ENCODE data around the gene GBF1.

Gene GBF1

DNA sequence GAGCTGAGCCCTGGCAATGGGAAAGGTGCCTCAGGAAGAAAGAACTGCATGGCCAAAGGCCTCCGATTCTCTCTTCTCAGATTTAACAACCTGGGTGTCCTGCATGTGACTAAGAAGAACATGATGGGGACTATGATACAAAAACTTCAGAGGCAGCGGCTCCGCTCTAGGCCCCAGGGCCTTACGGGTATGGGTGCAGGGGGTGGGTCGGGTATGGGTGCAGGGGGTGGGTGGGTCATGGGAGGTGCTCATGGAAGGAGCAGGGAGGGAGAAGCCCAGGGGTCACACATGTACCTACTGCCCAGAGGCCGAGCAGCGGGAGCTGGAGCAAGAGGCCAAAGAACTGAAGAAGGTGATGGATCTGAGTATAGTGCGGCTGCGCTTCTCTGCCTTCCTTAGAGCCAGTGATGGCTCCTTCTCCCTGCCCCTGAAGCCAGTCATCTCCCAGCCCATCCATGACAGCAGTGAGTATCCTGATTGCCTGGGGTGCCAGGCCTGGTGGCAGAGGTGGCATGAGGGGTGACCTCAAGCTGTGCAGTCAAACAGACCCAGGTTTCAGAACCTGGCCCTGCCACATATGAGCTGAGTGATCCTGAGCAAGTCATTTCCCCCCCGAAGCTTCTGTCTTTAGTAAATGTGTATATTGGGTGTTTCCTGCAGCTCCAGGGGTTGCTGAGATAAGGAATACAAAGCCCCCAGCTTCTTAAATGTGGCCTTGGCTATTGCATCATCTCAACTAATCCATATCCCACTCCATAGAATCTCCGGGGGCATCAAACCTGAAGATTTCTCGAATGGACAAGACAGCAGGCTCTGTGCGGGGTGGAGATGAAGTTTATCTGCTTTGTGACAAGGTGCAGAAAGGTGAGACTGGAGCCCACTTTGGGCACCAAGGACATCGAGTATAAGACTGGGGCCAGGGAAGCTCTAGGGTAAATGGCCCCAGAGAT lies 152.2 kb downstream of the GBF1 start:
- DNase-seq (ENCODE audit: low read depth): no peak

DNA sequence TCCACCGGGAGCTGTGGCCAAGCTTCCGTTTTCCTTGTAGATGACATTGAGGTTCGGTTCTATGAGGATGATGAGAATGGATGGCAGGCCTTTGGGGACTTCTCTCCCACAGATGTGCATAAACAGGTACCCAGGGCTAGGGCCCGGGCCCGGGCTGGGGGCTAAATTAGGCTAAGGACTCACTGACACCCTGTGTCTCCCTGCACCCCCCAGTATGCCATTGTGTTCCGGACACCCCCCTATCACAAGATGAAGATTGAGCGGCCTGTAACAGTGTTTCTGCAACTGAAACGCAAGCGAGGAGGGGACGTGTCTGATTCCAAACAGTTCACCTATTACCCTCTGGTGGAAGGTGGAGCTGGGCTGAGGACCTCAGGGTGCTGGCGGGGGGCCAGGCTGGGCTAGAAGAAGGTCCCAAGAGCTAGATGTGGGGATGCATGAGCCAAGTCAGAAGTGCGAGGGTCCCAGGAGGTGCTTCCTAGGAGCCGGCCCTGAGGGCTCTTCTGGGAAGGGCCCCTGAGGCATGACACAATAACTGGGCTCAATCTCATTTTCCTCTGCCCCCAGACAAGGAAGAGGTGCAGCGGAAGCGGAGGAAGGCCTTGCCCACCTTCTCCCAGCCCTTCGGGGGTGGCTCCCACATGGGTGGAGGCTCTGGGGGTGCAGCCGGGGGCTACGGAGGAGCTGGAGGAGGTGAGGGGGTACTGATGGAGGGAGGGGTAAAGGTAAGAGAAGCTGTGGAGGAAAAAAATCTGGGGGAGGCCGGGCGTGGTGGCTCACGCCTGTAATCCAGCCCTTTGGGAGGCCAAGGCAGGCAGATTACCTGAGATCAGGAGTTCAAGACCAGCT lies 153.1 kb downstream of the GBF1 start:
- no peak for DNase-seq (ENCODE audit: low read depth)

DNA sequence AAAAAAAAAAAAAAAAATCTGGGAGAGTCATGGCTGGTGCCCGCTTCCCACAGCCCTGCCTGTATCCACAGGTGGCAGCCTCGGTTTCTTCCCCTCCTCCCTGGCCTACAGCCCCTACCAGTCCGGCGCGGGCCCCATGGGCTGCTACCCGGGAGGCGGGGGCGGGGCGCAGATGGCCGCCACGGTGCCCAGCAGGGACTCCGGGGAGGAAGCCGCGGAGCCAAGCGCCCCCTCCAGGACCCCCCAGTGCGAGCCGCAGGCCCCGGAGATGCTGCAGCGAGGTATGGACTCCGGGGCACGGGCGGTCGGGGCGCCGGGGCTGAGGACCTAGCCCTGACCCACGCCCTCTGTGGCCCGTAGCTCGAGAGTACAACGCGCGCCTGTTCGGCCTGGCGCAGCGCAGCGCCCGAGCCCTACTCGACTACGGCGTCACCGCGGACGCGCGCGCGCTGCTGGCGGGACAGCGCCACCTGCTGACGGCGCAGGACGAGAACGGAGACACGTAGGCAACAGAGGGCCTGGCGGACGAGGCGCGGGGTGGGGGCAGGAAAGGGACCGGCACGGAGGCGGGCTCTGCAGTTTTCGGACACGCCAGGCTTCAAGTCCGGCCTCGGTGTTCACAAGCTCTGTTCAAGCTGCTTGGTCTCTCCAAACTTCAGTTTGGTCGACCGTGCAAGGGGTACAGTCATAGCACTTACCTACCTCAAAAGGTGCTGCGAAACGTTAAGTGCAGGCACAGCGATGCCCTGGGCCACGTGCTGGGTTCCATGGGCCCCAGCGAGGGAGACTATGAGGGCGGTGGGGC lies 154.1 kb downstream of the GBF1 start:
- peak; percentile 78 for DNase-seq (ENCODE audit: low read depth)

DNA sequence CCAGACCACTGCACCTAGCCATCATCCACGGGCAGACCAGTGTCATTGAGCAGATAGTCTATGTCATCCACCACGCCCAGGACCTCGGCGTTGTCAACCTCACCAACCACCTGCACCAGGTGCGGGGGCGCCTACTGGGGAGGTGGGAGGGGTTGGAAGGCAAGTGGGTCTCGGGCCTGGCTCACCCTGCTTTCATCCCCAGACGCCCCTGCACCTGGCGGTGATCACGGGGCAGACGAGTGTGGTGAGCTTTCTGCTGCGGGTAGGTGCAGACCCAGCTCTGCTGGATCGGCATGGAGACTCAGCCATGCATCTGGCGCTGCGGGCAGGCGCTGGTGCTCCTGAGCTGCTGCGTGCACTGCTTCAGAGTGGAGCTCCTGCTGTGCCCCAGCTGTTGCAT lies 154.7 kb downstream of the GBF1 start:
- DNase-seq (ENCODE audit: low read depth): no peak

DNA sequence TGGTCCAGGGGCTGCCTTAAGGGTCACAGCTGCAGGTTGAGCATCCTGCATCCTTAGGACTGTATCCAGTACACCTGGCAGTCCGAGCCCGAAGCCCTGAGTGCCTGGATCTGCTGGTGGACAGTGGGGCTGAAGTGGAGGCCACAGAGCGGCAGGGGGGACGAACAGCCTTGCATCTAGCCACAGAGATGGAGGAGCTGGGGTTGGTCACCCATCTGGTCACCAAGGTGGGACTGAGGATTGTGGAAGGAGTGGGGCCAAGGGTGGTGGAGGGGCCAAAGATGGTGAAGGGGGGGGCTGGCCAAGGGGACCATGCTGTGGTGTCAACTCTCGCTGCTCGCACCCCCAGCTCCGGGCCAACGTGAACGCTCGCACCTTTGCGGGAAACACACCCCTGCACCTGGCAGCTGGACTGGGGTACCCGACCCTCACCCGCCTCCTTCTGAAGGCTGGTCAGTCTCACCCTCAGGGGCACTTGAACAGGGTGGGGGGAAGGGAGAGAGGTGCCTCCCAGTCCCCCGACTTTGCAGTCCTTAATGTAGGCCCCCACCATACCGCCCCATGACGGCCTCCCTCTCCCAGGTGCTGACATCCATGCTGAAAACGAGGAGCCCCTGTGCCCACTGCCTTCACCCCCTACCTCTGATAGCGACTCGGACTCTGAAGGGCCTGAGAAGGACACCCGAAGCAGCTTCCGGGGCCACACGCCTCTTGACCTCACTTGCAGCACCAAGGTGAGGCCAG lies 155.4 kb downstream of the GBF1 start:
- DNase-seq (ENCODE audit: low read depth): no peak

DNA sequence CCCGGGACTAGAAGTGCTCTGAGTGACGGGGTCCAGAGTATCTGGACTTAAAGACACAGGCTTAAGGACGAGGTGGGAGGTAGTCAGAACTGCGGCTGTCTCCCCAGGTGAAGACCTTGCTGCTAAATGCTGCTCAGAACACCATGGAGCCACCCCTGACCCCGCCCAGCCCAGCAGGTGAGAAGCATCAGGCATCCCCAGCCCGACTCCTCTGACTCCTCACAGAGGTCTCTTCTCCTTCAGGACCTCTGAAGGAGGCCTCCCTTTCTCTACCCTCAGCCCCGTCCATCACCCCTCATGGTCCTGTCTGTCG lies 156.0 kb downstream of the GBF1 start:
- DNase-seq (ENCODE audit: low read depth): no peak

DNA sequence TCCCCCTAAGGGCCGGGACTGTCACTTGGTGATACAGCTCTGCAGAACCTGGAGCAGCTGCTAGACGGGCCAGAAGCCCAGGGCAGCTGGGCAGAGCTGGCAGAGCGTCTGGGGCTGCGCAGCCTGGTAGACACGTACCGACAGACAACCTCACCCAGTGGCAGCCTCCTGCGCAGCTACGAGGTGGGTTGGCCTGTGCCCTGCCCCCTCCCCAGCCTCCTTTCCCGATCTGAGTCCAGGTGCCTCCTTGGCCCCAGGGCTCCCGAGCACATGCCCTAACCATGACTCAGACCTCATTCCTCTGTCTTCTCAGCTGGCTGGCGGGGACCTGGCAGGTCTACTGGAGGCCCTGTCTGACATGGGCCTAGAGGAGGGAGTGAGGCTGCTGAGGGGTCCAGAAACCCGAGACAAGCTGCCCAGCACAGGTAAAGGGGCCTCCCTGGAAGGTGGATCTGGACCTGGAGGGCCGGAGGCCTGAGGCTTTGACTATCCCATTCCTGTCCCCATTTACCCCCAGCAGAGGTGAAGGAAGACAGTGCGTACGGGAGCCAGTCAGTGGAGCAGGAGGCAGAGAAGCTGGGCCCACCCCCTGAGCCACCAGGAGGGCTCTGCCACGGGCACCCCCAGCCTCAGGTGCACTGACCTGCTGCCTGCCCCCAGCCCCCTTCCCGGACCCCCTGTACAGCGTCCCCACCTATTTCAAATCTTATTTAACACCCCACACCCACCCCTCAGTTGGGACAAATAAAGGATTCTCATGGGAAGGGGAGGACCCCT lies 156.6 kb downstream of the GBF1 start:
- DNase-seq (ENCODE audit: low read depth): no peak

DNA sequence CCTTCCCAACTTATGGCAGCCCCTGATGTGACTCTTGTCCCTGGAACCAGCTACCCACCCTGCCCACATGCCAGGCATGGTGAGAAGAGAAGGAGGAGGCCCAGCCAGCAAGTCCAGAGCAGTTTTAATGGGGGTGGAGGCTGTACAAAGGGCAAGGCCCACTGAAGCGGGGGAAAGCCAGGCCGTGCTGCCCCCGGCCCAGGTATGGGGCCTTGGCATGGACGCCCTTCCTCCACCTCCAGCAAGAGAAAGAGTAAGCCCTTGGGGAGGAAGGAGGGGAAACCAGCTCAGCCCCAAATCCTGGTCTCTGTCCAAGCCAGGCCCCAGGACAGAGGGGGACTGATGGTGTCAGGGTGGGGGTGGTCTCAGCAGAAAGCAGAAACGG lies 157.2 kb downstream of the GBF1 start:
- no peak for DNase-seq (ENCODE audit: low read depth)

DNA sequence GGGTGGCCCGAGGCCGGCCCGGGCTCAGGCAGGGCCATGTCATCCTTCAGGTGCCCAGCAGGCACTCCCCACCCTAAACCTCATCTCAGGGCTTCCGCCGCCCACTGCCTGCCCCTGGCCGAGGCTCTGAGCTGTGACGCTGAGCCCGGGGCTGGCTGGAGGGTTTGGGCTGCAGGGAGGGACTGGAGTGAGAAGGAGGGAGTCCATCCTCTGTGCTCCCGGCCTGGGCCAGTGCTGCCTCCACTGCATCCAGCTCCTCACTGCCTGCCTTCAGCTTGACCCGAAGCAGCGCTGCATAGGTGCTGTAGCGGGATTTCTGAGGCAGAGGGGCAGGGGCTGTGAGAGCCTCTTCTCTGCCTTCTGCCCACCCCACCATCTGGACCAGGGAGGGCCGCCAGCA lies 157.8 kb downstream of the GBF1 start:
- no peak for DNase-seq (ENCODE audit: low read depth)

DNA sequence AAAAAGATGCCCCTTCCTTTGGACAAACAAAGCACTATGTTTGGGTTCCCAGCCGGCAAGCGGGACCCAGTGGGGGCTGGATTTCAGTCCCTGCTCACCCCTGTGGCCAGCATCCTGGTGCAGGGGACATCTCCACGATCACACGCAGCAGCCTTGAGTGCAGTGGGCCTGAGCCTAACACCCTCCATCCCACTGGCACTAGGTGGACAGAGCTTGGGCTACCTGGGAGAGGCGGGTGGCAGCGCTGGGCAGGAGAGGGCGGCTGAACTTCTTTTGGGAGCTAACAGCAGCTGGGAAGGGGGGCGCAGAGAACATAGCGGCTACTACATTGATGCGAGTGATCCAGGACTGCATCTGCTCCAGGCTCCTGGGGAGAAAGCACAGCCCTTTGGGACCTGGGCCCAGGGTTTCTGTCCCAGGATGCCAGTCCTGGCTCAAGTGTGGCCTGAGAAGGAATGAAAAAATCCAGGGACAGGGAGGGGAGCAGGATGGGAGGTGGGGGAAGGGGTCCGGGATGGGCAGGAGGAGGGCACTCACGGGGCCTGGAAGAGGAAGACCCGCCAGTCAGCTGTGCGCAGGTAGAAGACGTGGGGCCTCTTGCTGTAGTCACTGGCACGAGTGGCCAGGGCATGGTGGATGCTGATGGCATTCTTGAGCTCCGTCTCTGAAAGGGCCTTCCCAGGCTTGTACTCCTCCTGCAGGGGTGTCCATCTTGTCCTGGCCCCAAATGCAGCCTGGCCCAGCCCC lies 159.2 kb downstream of the GBF1 start:
- DNase-seq (ENCODE audit: low read depth): no peak

DNA sequence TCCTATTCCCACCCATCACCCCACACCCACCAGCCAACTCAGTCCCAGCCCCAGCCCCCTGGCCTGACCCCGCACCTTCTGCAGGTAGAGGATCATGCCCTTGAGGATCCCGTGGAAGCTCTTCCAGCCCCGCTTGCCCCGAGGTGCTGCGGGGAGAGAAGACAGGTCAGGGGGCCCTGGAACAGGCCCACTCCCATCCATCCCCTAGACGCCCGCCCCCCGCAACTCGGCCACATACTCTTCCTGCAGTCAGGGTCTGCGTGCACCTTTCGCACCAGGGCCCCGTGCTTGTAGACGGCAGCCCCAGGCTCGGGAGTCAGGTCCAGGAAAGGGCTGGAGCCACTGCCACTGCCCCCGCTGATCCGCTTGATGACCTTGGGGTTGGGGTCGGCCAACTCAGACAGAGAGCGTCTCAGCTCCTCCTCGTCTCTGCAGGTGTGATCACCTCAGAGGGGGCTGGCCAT lies 159.8 kb downstream of the GBF1 start:
- DNase-seq (ENCODE audit: low read depth): no peak

DNA sequence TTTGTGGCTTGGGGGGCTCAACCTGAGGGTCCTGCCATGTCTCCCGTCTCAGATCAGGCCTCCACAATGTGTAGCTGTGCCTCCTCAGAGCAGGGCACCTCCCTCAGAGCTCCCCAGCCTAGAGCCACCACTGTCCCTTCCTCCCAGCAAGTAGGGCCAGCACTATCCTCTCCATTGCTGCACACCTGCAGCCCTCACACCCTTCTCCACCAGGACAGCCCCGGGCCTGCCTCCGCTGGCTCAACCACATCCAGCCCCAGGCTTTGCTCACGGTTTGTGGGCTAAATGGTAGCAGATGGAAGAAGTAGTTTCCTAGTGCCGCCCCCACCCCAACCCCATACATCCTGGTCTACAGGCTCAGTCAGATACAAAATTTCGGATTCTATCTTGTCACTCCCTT lies 160.3 kb downstream of the GBF1 start:
- DNase-seq (ENCODE audit: low read depth): no peak

DNA sequence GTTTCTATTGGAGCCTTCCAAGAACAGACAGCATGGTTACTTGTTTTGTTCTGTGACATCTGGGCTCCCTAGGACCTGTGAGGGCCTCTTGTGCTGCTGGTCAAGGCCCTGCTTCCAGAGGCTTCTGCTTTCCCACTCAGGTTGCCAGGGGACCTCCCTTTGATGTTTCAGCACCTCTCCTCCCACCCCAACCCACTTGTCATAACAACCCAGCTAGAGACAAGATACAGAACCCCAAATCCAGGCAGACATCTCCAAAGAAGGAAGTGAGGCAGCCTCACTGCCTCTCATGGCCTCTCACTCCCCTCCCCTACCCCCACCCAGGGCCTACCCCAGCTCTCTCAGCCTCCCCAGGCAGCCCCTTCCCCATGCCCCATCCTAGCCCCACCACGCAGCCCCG lies 161.5 kb downstream of the GBF1 start:
- DNase-seq (ENCODE audit: low read depth): no peak

DNA sequence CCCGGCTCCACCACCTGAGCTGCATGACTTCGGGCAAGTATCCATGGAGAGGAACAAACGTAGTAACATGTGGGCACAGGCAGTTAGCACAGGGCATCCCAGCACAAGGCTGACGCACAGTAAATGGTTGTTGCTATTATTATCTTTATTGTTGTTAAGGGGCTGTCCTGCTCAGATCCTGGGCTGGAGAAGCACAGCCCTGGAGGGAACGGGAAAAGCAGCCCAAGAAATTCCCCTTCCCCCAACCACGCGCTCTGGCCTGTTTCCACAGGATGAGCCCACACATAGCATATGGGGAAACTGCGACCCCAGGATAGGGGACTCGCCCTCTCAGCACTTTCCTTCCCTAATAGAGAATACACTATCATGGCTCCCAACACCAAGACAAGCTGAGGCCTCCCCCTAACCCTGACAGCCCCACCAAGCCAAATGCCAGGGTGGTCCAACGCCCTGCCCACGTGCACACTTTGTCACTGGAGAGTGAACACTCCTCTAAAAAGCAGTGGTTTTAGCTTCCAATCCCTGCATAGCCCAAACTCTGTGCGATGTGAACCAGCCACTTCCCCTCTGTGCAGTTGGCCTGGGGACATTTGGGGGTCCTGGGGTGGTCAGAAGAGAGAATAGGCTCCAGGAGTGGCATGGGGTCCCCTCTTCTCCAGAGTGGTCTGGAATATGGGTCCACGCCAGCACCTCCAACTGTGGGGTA lies 162.2 kb downstream of the GBF1 start:
- no peak for DNase-seq (ENCODE audit: low read depth)

DNA sequence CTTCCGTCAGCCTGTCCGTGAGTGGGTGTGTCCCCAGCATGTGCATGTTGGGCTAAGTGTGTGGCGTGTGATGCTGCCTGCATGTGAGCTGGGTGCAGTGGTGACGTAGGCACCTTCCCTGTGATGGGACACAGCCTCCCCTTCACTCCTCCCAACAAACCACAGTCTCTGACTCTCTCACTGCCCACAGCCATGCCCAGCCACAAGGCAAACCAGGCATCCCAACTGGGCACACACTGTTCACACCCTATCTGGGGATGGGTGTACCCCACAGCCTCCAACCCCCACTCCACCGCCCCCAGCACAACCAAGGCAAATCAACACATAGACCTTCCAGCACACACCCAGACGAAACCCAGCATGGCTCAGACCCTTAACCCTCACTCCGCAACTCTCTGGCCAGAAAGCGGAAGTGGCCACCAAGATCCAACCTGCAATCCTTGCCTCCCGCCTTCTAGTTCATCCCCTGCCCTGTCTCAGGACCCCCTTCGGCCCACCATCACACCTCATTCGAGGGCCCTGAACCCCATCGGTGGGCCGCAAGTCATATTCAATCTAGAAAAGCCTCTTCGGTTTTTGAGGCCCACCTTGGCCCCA lies 162.9 kb downstream of the GBF1 start:
- no peak for DNase-seq (ENCODE audit: low read depth)

DNA sequence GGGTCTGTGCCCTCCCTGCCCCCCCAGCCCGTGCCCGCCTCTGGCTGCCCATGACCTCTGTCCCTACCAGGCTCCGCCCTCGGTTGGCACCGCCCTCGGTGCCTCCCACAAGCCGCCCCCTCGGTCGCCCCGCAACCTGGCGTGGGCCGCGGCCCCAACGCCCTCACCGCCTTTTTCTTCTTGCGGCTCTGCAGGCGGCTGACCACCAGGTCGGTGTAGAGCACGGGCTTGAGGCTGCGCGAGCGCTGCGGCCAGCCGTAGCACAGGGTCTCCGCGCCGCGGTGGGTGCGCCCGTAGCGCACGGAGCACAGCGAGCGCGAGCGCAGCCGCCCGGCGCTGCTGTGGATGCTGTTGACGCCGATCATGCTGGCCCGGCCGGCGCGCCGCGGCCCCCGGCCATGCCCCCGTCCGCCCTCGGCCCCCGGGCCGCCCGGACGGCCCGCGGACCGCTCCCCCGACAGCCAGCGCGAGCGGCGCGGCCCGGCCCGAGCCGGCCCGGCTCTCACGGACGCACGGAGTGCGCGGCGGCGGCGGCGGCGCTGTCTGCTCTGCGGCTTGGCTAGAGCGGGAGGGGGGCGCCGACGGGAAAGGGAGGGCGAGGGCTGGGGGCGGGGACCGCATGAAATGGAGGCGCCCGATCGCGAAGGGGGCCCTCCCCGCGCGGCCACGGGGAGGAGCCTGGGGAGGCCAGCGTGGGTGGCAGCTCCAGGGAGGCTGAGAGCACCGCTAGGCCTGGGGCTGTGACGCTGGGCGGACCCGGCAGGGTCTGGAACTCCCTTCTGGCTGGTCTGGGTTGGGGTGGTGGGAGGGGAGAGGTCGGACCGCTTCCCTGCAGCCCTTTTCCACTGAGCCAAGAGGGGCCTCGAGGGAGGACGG lies 163.6 kb downstream of the GBF1 start:
- peak; percentile 83 for DNase-seq (ENCODE audit: low read depth)

DNA sequence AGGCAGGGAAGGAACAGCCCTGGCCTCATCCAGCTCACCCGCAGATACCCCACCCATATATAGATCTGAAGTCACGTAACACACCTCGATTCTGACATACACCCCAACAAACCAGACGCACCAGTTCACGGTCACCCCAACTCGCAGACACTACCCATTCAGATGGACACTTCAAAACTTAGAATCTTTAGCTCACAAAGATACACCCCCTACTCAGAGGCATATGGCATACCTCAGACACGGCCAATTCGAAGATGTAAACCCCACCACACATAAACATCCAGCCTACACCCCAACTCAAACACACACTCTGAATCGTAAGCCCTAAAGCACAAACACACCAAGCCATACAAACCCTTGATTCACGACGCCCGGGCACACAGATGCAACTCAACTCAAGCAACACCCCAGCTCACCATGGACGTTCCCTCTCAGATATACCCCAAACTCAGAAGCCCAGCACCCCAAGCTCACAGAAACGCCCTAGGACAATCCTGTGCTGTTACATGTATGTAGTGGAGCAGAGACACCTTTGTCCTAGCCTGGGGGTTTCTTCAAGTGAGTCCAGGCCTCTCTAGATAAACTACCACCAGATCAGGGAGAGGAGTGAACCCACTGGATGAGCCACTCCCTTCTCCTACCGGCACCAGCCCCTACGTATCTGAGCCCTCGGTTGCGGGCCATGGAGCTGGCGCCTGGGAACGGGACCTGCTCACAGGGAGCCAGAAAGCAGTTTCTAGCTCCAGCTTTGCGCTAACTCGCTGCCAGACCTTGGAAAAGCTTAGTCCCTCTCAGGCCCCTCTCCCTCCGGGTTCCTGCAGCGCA lies 164.5 kb downstream of the GBF1 start:
- no peak for DNase-seq (ENCODE audit: low read depth)
